Measurements from ENCODE around the gene CNKSR2. TPM values are rescaled to one million over a fixed set of nuclear protein-coding genes. Genes with fewer than 3 reads are reported as not detected.

Gene CNKSR2
- total and polyA plus RNA-seq, 10 of the 15 experiments (the other 5 are each of a cell fraction or from before 2014, with no cell fraction given): 0.02 to 0.69 (median 0.18) TPM; not detected in 4

GRCh38 chrX:21698272-21698671 is 324.1 kb downstream of the CNKSR2 start:
- Histone ChIP-seq H4K20me1 (ENCODE audit: control insufficient read depth, insufficient read depth) (no peaks in the 10 kb centered on the region), H3K36me3 (ENCODE audit: control insufficient read depth in 2 of 2, insufficient read depth in 2 of 2, low read length in 1 of 2) (no peaks in the 10 kb centered on the region), H3K4me2 (ENCODE audit: control insufficient read depth, insufficient read depth) (no peak overlapping the region), H2AFZ (ENCODE audit: control insufficient read depth, low read depth, low read length) (no peak overlapping the region), H3K79me2 (ENCODE audit: control insufficient read depth, insufficient read depth, low read length) (no peaks in the 10 kb centered on the region), H3K4me3 (no peak overlapping the region), H3K4me1 (ENCODE audit: control insufficient read depth, insufficient read depth, low read length) (no peaks in the 10 kb centered on the region), H3K9me3 (replicated peaks; ENCODE audit: control insufficient read depth, insufficient read depth, low read length) (no peaks in the 10 kb centered on the region), H3K27ac (ENCODE audit: control insufficient read depth, insufficient read depth) (no peak overlapping the region), H3K9ac (ENCODE audit: control insufficient read depth, insufficient read depth, low read length) (no peak overlapping the region), H3K27me3 (replicated peaks in 1 of 2; ENCODE audit: control insufficient read depth in 2 of 2, insufficient read depth in 2 of 2, low read length in 1 of 2) (no peaks in the 10 kb centered on the region)
- no TSS peak for BruUV-seq (replicated peaks)
- ATAC-seq (no peak), FAIRE-seq (no peak), DNase-seq (ENCODE audit: low read depth, low spot score) (no peak)
- RAD21 ChIA-PET (ENCODE audit: unreplicated experiment): no interaction called here
- intact Hi-C loops (cut with micrococcal nuclease; ENCODE audit: unreplicated experiment) (no loop called here), in situ Hi-C loops (cut with MboI) (no loop called here)
- no peak for TF ChIP-seq CBFB (IDR thresholded peaks at IDR 0.05; ENCODE audit: low read depth)
- TF ChIP-seq CHD2 (IDR thresholded peaks at IDR 0.05; ENCODE audit: borderline replicate concordance, low read depth, low read length): no peak
- no peak for TF ChIP-seq NFIC (IDR thresholded peaks at IDR 0.05; ENCODE audit: low read depth, low read length)
- 0 out of 2 replicates have a peak, but pooled peaks have one; percentile 12 for TF ChIP-seq SPI1 (IDR thresholded peaks at IDR 0.05; ENCODE audit: borderline replicate concordance, insufficient read depth, low read depth, low read length)
- TF ChIP-seq KDM1A (IDR thresholded peaks at IDR 0.05; ENCODE audit: borderline replicate concordance): no peak
- no peak for TF ChIP-seq ETV6 (conservative IDR thresholded peaks at IDR 0.05 in 1 of 2, IDR thresholded peaks at IDR 0.05 in 1 of 2; ENCODE audit: borderline replicate concordance in 1 of 2, low read depth in 1 of 2)
- no peak for TF ChIP-seq TCF7 (IDR thresholded peaks at IDR 0.05; ENCODE audit: borderline replicate concordance)
- no peak for TF ChIP-seq POU2F2 (IDR thresholded peaks at IDR 0.05; ENCODE audit: borderline replicate concordance, low read depth, low read length)
- POLR2A ChIA-PET: no interaction called here
- WGBS (ENCODE audit: insufficient coverage, insufficient replicate concordance, low lambda C conversion rate, missing lambda C conversion rate): 0% methylated on average over 4 of the region's 4 CpGs
- SMC1A ChIA-PET (ENCODE audit: uncharacterized antibody, unreplicated experiment): no interaction called here
- CTCF ChIA-PET: no interaction called here

DNA sequence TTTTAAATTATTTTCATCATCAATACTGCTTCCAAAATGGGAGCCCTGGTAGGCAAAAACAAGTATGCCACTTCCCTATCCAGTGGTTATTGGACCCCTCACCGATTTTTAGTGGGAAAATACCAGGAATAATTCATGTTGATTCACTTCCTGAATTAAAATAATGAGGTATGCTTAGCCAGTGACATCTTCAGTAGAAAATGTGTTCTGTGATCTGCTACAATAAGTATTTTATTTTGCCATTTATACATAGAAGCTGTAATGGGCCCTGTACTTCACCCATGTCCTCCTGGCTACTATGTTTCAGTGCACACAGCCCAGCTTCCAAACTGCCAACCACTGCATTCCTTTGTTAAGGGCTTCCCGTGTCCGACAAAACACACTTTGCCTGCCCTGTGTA is 324.9 kb downstream of the CNKSR2 start:
- H4K20me1 ChIP-seq (ENCODE audit: control insufficient read depth, insufficient read depth): no peaks in the 10 kb centered on the region
- POLR2A ChIA-PET: no interaction called here
- BruUV-seq (replicated peaks): no TSS peak
- no peak overlapping the region for H3K4me2 ChIP-seq (ENCODE audit: control insufficient read depth, insufficient read depth)
- H3K4me1 ChIP-seq (ENCODE audit: control insufficient read depth, insufficient read depth, low read length): no peaks in the 10 kb centered on the region
- DNase-seq (ENCODE audit: low read depth, low spot score) (no peak), FAIRE-seq (no peak), ATAC-seq (no peak)
- intact Hi-C loops (cut with micrococcal nuclease; ENCODE audit: unreplicated experiment): no loop called here
- 33% methylated on average over 3 of the region's 3 CpGs for WGBS (ENCODE audit: insufficient coverage, insufficient replicate concordance, low lambda C conversion rate, missing lambda C conversion rate)
- H3K79me2 ChIP-seq (ENCODE audit: control insufficient read depth, insufficient read depth, low read length): no peaks in the 10 kb centered on the region
- no peak overlapping the region for H3K9ac ChIP-seq (ENCODE audit: control insufficient read depth, insufficient read depth, low read length)
- RAD21 ChIA-PET (ENCODE audit: unreplicated experiment): no interaction called here
- no peak overlapping the region for H3K27ac ChIP-seq (ENCODE audit: control insufficient read depth, insufficient read depth)
- in situ Hi-C loops (cut with MboI): no loop called here
- SMC1A ChIA-PET (ENCODE audit: uncharacterized antibody, unreplicated experiment): interaction anchor here (0.8 kb wide), 1 partner anchor 11 kb away, joined by 4 read pairs; no protein-coding TSS in a partner anchor
- H3K4me3 ChIP-seq: no peak overlapping the region
- H2AFZ ChIP-seq (ENCODE audit: control insufficient read depth, low read depth, low read length): no peak overlapping the region
- CTCF ChIA-PET: no interaction called here
- no peaks in the 10 kb centered on the region for H3K36me3 ChIP-seq (ENCODE audit: control insufficient read depth in 2 of 2, insufficient read depth in 2 of 2, low read length in 1 of 2)
- H3K27me3 ChIP-seq (replicated peaks in 1 of 2; ENCODE audit: control insufficient read depth in 2 of 2, insufficient read depth in 2 of 2, low read length in 1 of 2): no peaks in the 10 kb centered on the region
- no peaks in the 10 kb centered on the region for H3K9me3 ChIP-seq (replicated peaks; ENCODE audit: control insufficient read depth, insufficient read depth, low read length)
- TF ChIP-seq ZSCAN29 (IDR thresholded peaks at IDR 0.05) (no peak), RELB (IDR thresholded peaks at IDR 0.05; ENCODE audit: low read depth) (no peak), E2F4 (IDR thresholded peaks at IDR 0.05; ENCODE audit: low read depth, low read length) (no peak), GABPA (IDR thresholded peaks at IDR 0.05; ENCODE audit: low read depth) (no peak)
- TF ChIP-seq, protein P1, sequence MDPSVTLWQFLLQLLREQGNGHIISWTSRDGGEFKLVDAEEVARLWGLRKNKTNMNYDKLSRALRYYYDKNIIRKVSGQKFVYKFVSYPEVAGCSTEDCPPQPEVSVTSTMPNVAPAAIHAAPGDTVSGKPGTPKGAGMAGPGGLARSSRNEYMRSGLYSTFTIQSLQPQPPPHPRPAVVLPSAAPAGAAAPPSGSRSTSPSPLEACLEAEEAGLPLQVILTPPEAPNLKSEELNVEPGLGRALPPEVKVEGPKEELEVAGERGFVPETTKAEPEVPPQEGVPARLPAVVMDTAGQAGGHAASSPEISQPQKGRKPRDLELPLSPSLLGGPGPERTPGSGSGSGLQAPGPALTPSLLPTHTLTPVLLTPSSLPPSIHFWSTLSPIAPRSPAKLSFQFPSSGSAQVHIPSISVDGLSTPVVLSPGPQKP (IDR thresholded peaks at IDR 0.05; ENCODE audit: low read depth, low read length): no peak

Data from GM12878 (cell line).